ENCODE measurements around the gene CKS1B. TPM values are rescaled to one million over a fixed set of nuclear protein-coding genes. Genes with fewer than 3 reads are reported as not detected.

Gene CKS1B
- total RNA-seq, result 30.4 and 54.5 TPM in 2 replicates

GRCh38 chr1:154974102-154974807, at the start of gene CKS1B:
Gene CKS1B (plus strand): TSS chr1:154974681. CDS start chr1:154974746, 65 bp downstream.
- peak; percentile 100 for DNase-seq (ENCODE audit: low read depth in 2 of 2)

GRCh38 chr1:154925335-154926170, 48.9 kb upstream of the CKS1B start:
- no peak for DNase-seq (ENCODE audit: low read depth in 2 of 2)

GRCh38 chr1:154926201-154926600, 48.3 kb upstream of the CKS1B start:
- no peak for DNase-seq (ENCODE audit: low read depth in 2 of 2)

GRCh38 chr1:154931940-154932487, 42.5 kb upstream of the CKS1B start:
- DNase-seq (ENCODE audit: low read depth in 2 of 2), result no peak

- DNase-seq (ENCODE audit: low read depth in 2 of 2), result no peak
Measured at GRCh38 chr1:154934358-154934948, 40.0 kb upstream of the CKS1B start.

GRCh38 chr1:154935749-154936554, 38.5 kb upstream of the CKS1B start:
- no peak for DNase-seq (ENCODE audit: low read depth in 2 of 2)

GRCh38 chr1:154936555-154937084, 37.9 kb upstream of the CKS1B start, which contains the start of gene PMVK:
Gene PMVK (minus strand): TSS chr1:154936719. CDS start chr1:154936685, 34 bp downstream.
- DNase-seq (ENCODE audit: low read depth in 2 of 2), result peak; percentile 97

GRCh38 chr1:154937085-154937987, 37.1 kb upstream of the CKS1B start:
- DNase-seq (ENCODE audit: low read depth in 2 of 2), result peak; percentile 97

GRCh38 chr1:154937988-154938386, 36.5 kb upstream of the CKS1B start:
- DNase-seq (ENCODE audit: low read depth in 2 of 2), result no peak

GRCh38 chr1:154938604-154939399, 35.7 kb upstream of the CKS1B start:
- DNase-seq (ENCODE audit: low read depth in 2 of 2), result no peak

GRCh38 chr1:154940213-154940560, 34.3 kb upstream of the CKS1B start:
- no peak for DNase-seq (ENCODE audit: low read depth in 2 of 2)

GRCh38 chr1:154940651-154941194, 33.8 kb upstream of the CKS1B start:
- no peak for DNase-seq (ENCODE audit: low read depth in 2 of 2)

- peak in 1 of 2 donors; percentile 56 for DNase-seq (ENCODE audit: low read depth in 2 of 2)
Measured at GRCh38 chr1:154941333-154942013, 33.0 kb upstream of the CKS1B start.

- DNase-seq (ENCODE audit: low read depth in 2 of 2), result peak; percentile 41 to 61
Measured at GRCh38 chr1:154943649-154944400, 30.7 kb upstream of the CKS1B start.

GRCh38 chr1:154944401-154945159, 29.9 kb upstream of the CKS1B start:
- DNase-seq (ENCODE audit: low read depth in 2 of 2), result no peak

- no peak for DNase-seq (ENCODE audit: low read depth in 2 of 2)
Measured at GRCh38 chr1:154945160-154945961, 29.1 kb upstream of the CKS1B start.
